PC-3 (cell line): ENCODE data around the gene ACTR1B.

Experiments
- CTCF ChIP-seq: fragments of 300-600 bp; sonication (generic); conservative IDR thresholded peaks from 2 replicates; pipeline ENCODE4 v1.5.1; 2017; ENCODE audit warnings: antibody characterized with exemption, low read depth, mild to moderate bottlenecking, low read length
- EZH2 ChIP-seq: fragments of 300-600 bp; sonication (generic); IDR thresholded peaks from one replicate; pipeline ENCODE4 v1.6.1; 2017; ENCODE audit warnings: antibody characterized with exemption, mild to moderate bottlenecking, low read length; ENCODE audit not compliant: unreplicated experiment
- EZH2phosphoT487 ChIP-seq: fragments of 300-600 bp; sonication (generic); IDR thresholded peaks from 2 replicates; pipeline ENCODE4 v1.6.1; 2018; ENCODE audit warnings: mild to moderate bottlenecking, antibody characterized with exemption, low read length, borderline replicate concordance

GRCh38 chr2:97660775-97661389, 3.0 kb downstream of the ACTR1B start:
- TF ChIP-seq CTCF = no peak
- TF ChIP-seq EZH2 = no peak
- no peak for TF ChIP-seq EZH2phosphoT487
